Gastroesophageal sphincter (tissue), 3 donors: Measurements from ENCODE around the gene CCDC81.
"Not testable (repeated sequence)": the region's sequence is repeated elsewhere in the genome, so short reads cannot be mapped to it uniquely, and the experiment has no call there.

Source experiments
- CTCF ChIP-seq, 4 experiments: fragments of 200-600 bp in 2 of 4; fragments of 450-650 bp in 2 of 4; sonication (generic) in 1 of 4; IDR thresholded peaks; one replicate each; pipeline ENCODE4 v1.5.1; 2017 to 2019; ENCODE audit warnings: antibody characterized with exemption in 4 of 4, mild to moderate bottlenecking in 2 of 4, moderate library complexity in 2 of 4
- EP300 ChIP-seq: sonication (generic); formaldehyde crosslinking; IDR thresholded peaks from one replicate; pipeline ENCODE4 v1.6.1; 2017; ENCODE audit warnings: antibody characterized with exemption, mild to moderate bottlenecking
- POLR2A ChIP-seq, 2 donors: fragments of 450-650 bp; IDR thresholded peaks; one replicate each; pipeline ENCODE4 v1.6.1; 2017; ENCODE audit warnings: antibody characterized with exemption in 2 of 2, mild to moderate bottlenecking in 2 of 2, moderate library complexity in 1 of 2
- POLR2AphosphoS5 ChIP-seq: sonication (generic); formaldehyde crosslinking; IDR thresholded peaks from one replicate; pipeline ENCODE4 v1.6.1; 2017; ENCODE audit warnings: antibody characterized with exemption

- TF ChIP-seq POLR2A (IDR thresholded peaks at IDR 0.05); EP300; POLR2AphosphoS5; CTCF (IDR thresholded peaks at IDR 0.05): not testable (repeated sequence)
These were observed 17.3 kb upstream of the CCDC81 start for GRCh38 chr11:86357412-86357811.
